HL-60 (cell line): ENCODE measurements around the gene TIGD1.

Experiments
- CTCF ChIP-seq: IDR thresholded peaks from one replicate; pipeline ENCODE4 v1.5.1; 2011; ENCODE audit warnings: low read length, control low read depth, inconsistent platforms; ENCODE audit not compliant: insufficient read depth
- GABPA ChIP-seq: IDR thresholded peaks from 2 replicates; pipeline ENCODE4 v1.6.1; 2012; ENCODE audit warnings: low read depth
- POLR2AphosphoS5 ChIP-seq: IDR thresholded peaks from 2 replicates; pipeline ENCODE4 v1.6.1; 2012; ENCODE audit warnings: low read depth
- REST ChIP-seq: IDR thresholded peaks from 2 replicates; pipeline ENCODE4 v1.6.1; 2012; ENCODE audit warnings: low read depth; ENCODE audit not compliant: insufficient replicate concordance

DNA sequence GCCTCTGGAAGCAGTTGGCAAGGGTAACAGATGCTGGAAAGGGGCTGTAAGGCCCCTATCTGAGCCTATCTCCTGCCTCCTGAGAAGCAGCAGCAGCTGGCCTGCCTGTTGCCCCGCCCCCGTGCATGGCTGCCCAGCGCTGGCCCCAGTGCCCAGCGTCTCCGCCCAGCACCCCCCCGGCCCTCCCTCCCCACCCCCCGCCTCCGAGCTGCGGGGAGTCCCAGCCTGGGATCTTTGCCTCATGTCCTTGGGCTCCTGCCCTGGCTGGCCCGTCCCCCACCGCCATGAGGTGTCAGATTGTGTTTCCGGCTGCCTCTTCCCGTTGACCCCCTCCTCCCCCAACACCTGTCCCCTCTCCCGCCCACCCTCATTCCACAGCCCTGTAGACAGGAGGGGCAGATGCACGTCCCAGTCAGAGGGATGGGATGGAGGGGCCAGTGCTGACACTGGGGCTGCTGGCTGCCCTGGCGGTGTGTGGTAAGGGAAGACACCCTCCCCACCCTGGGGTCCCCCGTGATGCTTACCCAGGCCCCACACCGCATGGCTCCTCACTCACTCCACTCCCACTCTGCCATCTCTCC is 24.5 kb downstream of the TIGD1 start, which contains the start of gene CHRND:
- no peak for TF ChIP-seq CTCF
- TF ChIP-seq POLR2AphosphoS5 = no peak
- no peak for TF ChIP-seq REST
- no peak for TF ChIP-seq GABPA
